ENCODE data around the gene SETD6. TPM values are rescaled to one million over a fixed set of nuclear protein-coding genes. Genes with fewer than 3 reads are reported as not detected.
A peak's percentile ranks its signal among the peaks of the same experiment; 100 is the strongest.

SETD6 gene
- total and polyA plus RNA-seq, 2 of the 8 experiments (the other 6 are each of a cell fraction or from before 2014, with no cell fraction given), result 25.3 to 40.5 TPM

DNA sequence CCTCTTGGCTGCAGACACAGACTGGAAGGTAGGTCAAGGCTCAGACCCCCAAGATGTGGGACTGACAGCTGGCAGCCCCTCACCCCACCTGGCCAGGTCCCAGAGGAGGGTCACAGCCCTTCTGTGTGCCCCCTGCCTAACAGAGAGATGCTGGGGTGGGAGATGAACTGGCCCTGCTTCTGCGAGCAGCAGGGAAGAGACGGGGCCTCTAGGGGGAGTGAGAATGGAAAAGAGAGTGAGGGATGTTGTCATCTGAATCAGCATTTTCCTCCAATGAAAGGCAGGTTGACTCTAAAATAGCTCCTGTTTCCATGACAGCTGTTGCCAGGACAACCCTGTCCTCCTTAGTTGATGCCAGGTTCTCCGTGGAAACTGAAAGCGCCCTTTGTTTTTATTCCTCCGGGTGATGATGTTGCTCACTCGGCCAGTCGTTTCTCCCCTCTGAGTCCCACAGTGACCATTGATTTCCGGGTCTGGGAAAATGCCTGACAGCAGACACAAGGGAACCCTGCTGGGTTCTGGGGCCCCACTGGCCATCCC lies 20.3 kb upstream of the SETD6 start:
- peak in 1 of 2 experiments; percentile 79 for DNase-seq (ENCODE audit: low read depth in 1 of 2, low spot score in 2 of 2)
- peak in 1 of 2 experiments; percentile 33; a peak in 2 of 4 replicates for TF ChIP-seq RAD21 (IDR thresholded peaks at IDR 0.05 in 1 of 2, conservative IDR thresholded peaks at IDR 0.05 in 1 of 2; ENCODE audit: low read depth in 2 of 2, low read length in 2 of 2)
- TF ChIP-seq KDM4A (IDR thresholded peaks at IDR 0.05; ENCODE audit: low read depth, low read length, severe bottlenecking), result no peak
- TF ChIP-seq BACH1 (IDR thresholded peaks at IDR 0.05; ENCODE audit: low read length), result peak; percentile 93
- peak; percentile 38; the same call in 1 of the 2 replicates for TF ChIP-seq SRF (IDR thresholded peaks at IDR 0.05; ENCODE audit: low read depth, low read length)
- TF ChIP-seq SP1 (IDR thresholded peaks at IDR 0.05; ENCODE audit: low read depth, low read length), result peak; percentile 79
- 0 out of 4 replicates have a peak, but pooled peaks of 1 of the 2 experiments have one; percentile 25 for TF ChIP-seq HDAC2 (IDR thresholded peaks at IDR 0.05; ENCODE audit: borderline replicate concordance in 1 of 2, low read depth in 2 of 2, low read length in 2 of 2)
- no peak for TF ChIP-seq TCF12 (IDR thresholded peaks at IDR 0.05; ENCODE audit: low read depth, low read length)
- TF ChIP-seq CREB1 (IDR thresholded peaks at IDR 0.05), result no peak
- no peak for TF ChIP-seq ZNF274 (IDR thresholded peaks at IDR 0.05; ENCODE audit: borderline replicate concordance, extremely low read depth, low read length)
- no peak for TF ChIP-seq POLR2AphosphoS5 (IDR thresholded peaks at IDR 0.05; ENCODE audit: low read depth, low read length)
- TF ChIP-seq SIN3A (conservative IDR thresholded peaks at IDR 0.05 in 1 of 2, IDR thresholded peaks at IDR 0.05 in 1 of 2; ENCODE audit: low read depth in 1 of 2, low read length in 2 of 2), result peak; percentile 29 to 90; a peak in 1 of 4 replicates
- TF ChIP-seq RBBP5 (IDR thresholded peaks at IDR 0.05; ENCODE audit: borderline replicate concordance, low read depth, low read length), result no peak

More for the DNA sequence above, 20.3 kb upstream of the SETD6 start:
- Histone ChIP-seq H2BK15ac (ENCODE audit: low read length) (no peak overlapping the region), H3K36me3 (ENCODE audit: control insufficient read depth in 2 of 4, insufficient read depth in 4 of 4, low read length in 3 of 4) (no peaks in the 10 kb centered on the region), H3K27ac (ENCODE audit: low read depth, low read length) (peak overlapping the region; percentile 82), H4K5ac (ENCODE audit: insufficient read length, low read depth, low read length) (no peak overlapping the region), H3K4me1 (replicated peaks in 1 of 4; ENCODE audit: control insufficient read depth in 3 of 4, insufficient read depth in 4 of 4, low read length in 3 of 4) (peaks cover 0 to 22% (median 13%) of the 10 kb centered on the region in 4 experiments; a peak in 6 of 7 replicates), H4K91ac (replicated peaks; ENCODE audit: insufficient read length, low read length) (no peak overlapping the region), H3K9ac (replicated peaks in 1 of 4; ENCODE audit: extremely low read depth in 1 of 4, low read depth in 3 of 4, low read length in 3 of 4) (peak overlapping the region in 2 of 4 experiments; percentile 58 to 61; a peak in 4 of 7 replicates), H3K14ac (ENCODE audit: insufficient read length) (no peak overlapping the region), H3K9me3 (ENCODE audit: insufficient read depth in 2 of 2, low read depth in 1 of 2, low read length in 1 of 2) (no peaks in the 10 kb centered on the region), H3K4ac (replicated peaks; ENCODE audit: insufficient read length, low read depth, low read length) (no peak overlapping the region), H2BK20ac (ENCODE audit: low read length) (no peak overlapping the region), H3K4me3 (ENCODE audit: extremely low read depth in 1 of 4, insufficient read depth in 2 of 4, low read depth in 3 of 4, low read length in 4 of 4) (peak overlapping the region in 2 of 4 experiments; percentile 2 to 21; a peak in 1 of 8 replicates), H3K27me3 (replicated peaks in 1 of 4; ENCODE audit: control insufficient read depth in 3 of 4, extremely low read depth in 1 of 4, insufficient read depth in 3 of 4, low read length in 3 of 4) (peaks cover 0 to 3% (median 1%) of the 10 kb centered on the region in 4 experiments; a peak in 3 of 7 replicates), H3K79me1 (ENCODE audit: low read depth, low read length) (no peaks in the 10 kb centered on the region), H3K23me2 (ENCODE audit: low read depth, low read length) (peaks cover 3% of the 10 kb centered on the region; the same call in 1 of the 2 replicates), H3K79me2 (ENCODE audit: control insufficient read depth in 1 of 2, insufficient read depth in 2 of 2, low read length in 2 of 2) (no peaks in the 10 kb centered on the region), H3K23ac (ENCODE audit: insufficient read length) (no peak overlapping the region), H2AK5ac (ENCODE audit: low read depth, low read length) (no peak overlapping the region), H3K56ac (replicated peaks; ENCODE audit: insufficient read length, low read depth, low read length) (no peak overlapping the region), H2BK12ac (ENCODE audit: low read depth, low read length) (no peak overlapping the region), H4K8ac (ENCODE audit: extremely low read depth, insufficient read depth, low read length) (no peak overlapping the region), H2AFZ (ENCODE audit: low read length) (no peak overlapping the region), H3K18ac (ENCODE audit: extremely low read depth, low read length) (no peak overlapping the region), H2BK5ac (ENCODE audit: low read depth, low read length) (no peak overlapping the region), H2BK120ac (replicated peaks; ENCODE audit: low read depth, low read length) (no peak overlapping the region), H3K4me2 (ENCODE audit: insufficient read depth in 1 of 2, low read depth in 2 of 2, low read length in 2 of 2) (peak overlapping the region; percentile 37 to 47; a peak in 1 of 4 replicates), H4K20me1 (replicated peaks in 1 of 2; ENCODE audit: control insufficient read depth in 1 of 2, insufficient read depth in 2 of 2, low read length in 2 of 2) (no peaks in the 10 kb centered on the region)
- peak; percentile 87 for FAIRE-seq
- WGBS, 2 experiments (ENCODE audit: extremely low coverage in 1 of 2, insufficient coverage in 1 of 2, insufficient read length in 1 of 2, insufficient replicate concordance in 2 of 2, low coverage in 1 of 2, low lambda C conversion rate in 2 of 2, missing lambda C conversion rate in 1 of 2), result 16% methylated on average over 8 of the region's 8 CpGs; no CpG with 5 or more reads in 1 of the 2 experiments
- POLR2A ChIA-PET (ENCODE audit: partially characterized antibody), result interaction anchor here (1.0 kb wide), 1 partner anchor 164 kb away, joined by 3 read pairs; no protein-coding TSS in a partner anchor
- CTCF ChIA-PET (ENCODE audit: partially characterized antibody), result interaction anchor here (0.6 to 4.2 kb wide), 21 partner anchors 9 to 475 kb away, joined by 3 to 30 read pairs (median 3); no protein-coding TSS in a partner anchor
